ENCODE results near the gene SYNJ2BP.

GRCh38 chr14:70451874-70452273, 35.0 kb upstream of the SYNJ2BP start, which contains the start of gene ADAM21:
- no peak for TF ChIP-seq ISL1 (CRISPR knock-in tag; IDR thresholded peaks at IDR 0.05)
- TF ChIP-seq ESRRG (CRISPR knock-in tag; IDR thresholded peaks at IDR 0.05), result no peak
- no peak for TF ChIP-seq RARB (CRISPR knock-in tag; IDR thresholded peaks at IDR 0.05)
- TF ChIP-seq ZFP3 (CRISPR knock-in tag; IDR thresholded peaks at IDR 0.05), result no peak
- TF ChIP-seq CREB5 (CRISPR knock-in tag; IDR thresholded peaks at IDR 0.05; ENCODE audit: low read depth), result no peak
- TF ChIP-seq ZNF70 (CRISPR knock-in tag; IDR thresholded peaks at IDR 0.05), result no peak
- TF ChIP-seq PATZ1 (CRISPR knock-in tag; IDR thresholded peaks at IDR 0.05; ENCODE audit: borderline replicate concordance), result no peak
- no peak for TF ChIP-seq GLIS3 (CRISPR knock-in tag; IDR thresholded peaks at IDR 0.05)

Measured in SK-N-SH treated with all-trans-retinoic acid at 6 μM for 48 hours (cell line).